Astrocyte of the spinal cord (primary cell): Measurements from ENCODE around the gene WDR12.
"Not testable (repeated sequence)": the region's sequence is repeated elsewhere in the genome, so short reads cannot be mapped to it uniquely, and the experiment has no call there.

Experiments used
- DNase-seq: peaks from one replicate; pipeline ENCODE4 v3.0.0; 2011; ENCODE audit warnings: low read depth, low spot score
- H3K4me3 ChIP-seq: 2 replicates; pipeline ENCODE4 v1.5.1; 2011; ENCODE audit warnings: low read depth, mild to moderate bottlenecking, low read length, moderate library complexity
- in situ Hi-C: cut with HindIII; loops from 2 replicates; pipeline ENCODE4 v1.10.0; 2017; ENCODE audit warnings: low sequenced_read_pairs
- TF ChIP-seq, protein P1 (sequence below): IDR thresholded peaks from 2 replicates; pipeline ENCODE4 v1.5.1; 2012; ENCODE audit warnings: low read depth, mild to moderate bottlenecking, low read length, inconsistent platforms

WDR12 gene

DNA sequence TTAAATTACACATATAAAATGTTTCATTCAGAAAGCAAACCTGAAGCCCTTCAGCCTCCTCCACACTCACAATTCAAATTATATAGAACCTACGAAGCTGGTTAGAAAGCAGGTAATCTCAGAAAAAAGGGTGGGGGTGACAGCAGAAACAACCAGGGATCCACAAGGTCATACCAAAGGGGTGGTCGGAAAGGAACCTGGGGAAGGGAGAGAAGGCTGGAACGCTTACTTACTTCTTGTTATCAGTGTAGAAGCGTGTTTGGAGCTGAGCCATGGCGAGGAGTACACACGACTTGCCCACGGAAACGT lies 316 bp downstream of the WDR12 start:
- TF ChIP-seq, protein P1, sequence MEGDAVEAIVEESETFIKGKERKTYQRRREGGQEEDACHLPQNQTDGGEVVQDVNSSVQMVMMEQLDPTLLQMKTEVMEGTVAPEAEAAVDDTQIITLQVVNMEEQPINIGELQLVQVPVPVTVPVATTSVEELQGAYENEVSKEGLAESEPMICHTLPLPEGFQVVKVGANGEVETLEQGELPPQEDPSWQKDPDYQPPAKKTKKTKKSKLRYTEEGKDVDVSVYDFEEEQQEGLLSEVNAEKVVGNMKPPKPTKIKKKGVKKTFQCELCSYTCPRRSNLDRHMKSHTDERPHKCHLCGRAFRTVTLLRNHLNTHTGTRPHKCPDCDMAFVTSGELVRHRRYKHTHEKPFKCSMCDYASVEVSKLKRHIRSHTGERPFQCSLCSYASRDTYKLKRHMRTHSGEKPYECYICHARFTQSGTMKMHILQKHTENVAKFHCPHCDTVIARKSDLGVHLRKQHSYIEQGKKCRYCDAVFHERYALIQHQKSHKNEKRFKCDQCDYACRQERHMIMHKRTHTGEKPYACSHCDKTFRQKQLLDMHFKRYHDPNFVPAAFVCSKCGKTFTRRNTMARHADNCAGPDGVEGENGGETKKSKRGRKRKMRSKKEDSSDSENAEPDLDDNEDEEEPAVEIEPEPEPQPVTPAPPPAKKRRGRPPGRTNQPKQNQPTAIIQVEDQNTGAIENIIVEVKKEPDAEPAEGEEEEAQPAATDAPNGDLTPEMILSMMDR, result no peak
- in situ Hi-C loops, result no loop called here
- DNase-seq, result no peak
- H3K4me3 ChIP-seq, result peak overlapping the region; percentile 90

DNA sequence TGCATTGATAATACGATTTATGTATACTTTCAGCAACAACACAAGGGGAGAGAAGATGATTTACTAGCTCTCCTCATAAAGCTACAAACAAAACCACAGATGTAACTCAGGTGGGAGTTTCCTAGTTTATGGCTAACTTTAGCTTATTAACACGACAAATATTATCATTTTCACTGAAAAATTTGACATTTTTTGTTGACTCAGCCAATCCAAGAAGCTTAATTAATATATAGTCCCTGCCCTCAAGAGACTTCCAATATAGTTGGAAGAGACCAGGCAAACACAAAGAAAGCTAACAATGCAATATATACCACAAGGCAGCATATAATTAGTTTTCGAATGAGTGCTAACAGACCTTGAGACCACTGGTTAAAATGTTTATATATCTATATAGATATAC lies 775 bp downstream of the WDR12 start:
- H3K4me3 ChIP-seq, result peak overlapping the region; percentile 90
- TF ChIP-seq, protein P1, result no peak
- no peak for DNase-seq
- in situ Hi-C loops, result no loop called here

DNA sequence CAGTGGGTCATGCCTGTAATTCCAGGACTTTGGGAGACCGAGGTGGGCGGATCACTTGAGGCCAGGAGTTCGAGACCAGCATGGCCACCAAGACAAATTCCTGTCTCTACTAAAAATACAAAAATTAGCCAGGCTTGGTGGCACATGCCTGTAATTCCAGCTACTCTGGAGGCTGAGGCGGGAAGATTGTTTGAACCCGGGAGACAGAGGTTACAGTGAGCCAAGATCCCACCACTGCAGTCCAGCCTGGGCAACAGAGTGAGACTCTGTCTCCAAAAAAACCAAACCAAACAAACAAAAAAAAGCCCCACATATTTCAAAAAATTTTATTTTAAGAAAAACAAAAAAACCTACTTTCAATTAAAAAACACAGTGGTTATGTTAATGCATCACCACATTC lies 1.2 kb downstream of the WDR12 start:
- H3K4me3 ChIP-seq, result peak overlapping the region; percentile 90
- in situ Hi-C loops, DNase-seq: not testable (repeated sequence)

DNA sequence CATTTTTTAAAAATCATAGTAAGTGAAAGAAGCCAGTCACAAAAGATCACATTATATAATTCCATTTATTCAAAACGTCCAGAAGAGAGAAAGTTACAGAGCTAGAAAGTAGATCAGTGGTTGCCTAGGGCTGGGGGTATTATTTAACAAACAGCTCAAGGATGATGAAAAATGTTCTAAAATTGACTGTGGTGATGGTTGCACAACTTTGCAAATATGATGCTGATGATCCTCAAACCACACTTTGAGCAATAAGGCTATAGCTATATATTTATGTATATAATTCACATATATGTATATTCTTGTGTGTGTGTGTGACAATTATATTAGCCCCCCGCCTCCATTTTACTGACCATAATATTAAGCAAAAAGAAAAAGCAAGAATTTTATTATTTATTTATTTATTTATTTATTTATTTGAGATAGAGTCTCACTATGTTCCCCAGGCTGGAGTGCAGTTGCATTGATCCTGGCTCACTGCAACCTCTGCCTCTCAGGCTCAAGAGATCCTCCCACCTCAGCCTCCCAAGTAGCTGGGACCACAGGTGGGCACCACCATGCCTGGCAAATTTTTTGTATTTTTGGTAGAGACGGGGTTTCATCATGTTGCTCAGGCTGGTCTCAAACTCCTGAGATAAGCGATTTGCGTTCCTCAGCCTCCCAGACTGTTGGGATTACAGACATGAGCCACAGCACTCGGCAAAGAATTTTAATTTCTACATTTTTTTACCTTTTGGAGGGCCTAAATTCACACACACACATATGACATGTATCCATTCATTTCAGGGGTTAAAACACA lies 1.9 kb downstream of the WDR12 start:
- DNase-seq, result no peak
- in situ Hi-C loops, result no loop called here
- H3K4me3 ChIP-seq, result no peak overlapping the region
- TF ChIP-seq, protein P1, result no peak

DNA sequence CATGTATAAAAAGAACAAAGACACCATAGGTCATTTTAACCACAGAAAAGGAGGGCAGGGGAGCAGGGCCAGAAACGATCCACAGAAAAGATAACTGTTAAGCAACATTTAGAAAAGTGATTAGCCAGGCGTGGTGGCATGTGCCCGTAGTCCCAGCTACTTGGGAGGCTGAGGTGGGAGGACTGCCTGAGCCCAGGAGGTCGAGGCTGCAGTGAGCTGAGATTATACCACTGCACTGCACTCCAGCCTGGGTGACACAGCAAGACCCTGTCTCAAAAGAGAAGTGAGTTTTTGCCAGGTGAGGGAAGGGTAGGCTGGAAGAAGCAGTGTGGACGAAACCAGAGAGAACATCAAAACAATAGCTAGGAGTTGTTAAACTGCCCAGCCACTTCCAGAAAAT lies 3.3 kb downstream of the WDR12 start:
- in situ Hi-C loops, result no loop called here
- TF ChIP-seq, protein P1, result no peak
- no peak overlapping the region for H3K4me3 ChIP-seq
- no peak for DNase-seq

DNA sequence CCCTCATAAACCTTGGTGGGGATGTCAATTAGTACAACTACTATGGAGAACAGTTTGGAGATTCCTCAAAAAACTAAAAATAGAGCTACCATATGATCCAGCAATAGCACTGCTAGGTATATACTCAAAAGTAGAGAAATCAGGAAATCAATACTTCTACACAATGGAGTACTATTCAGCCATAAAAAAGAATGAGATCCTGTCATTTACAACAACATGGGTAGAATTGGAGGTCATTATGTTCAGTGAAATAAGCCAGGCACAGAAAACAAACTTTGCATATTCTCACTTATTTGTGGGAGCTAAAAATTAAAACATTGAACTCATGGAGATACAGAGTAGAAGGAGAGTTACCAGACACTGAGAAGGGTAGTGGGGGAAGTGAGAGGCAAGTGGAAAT lies 6.0 kb downstream of the WDR12 start:
- H3K4me3 ChIP-seq, in situ Hi-C loops, DNase-seq: not testable (repeated sequence)

DNA sequence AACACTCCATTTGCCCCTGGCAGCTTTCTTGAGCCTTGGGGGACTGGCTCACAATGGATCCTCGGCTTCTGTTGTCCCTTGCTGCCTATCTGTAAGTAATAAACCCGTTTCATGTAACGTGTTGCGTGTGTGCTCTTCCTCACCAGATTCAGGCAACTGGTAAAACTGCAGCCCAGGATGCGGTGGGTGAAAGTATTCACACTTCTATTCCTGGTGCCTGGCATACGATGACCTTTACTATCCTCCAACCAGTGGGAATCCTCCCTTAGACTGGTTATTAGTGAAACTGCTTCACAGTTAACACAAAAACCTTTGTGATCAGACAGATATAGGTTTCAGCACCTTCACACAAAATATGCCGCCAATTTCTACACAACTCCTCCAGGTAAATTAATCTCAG lies 26.3 kb downstream of the WDR12 start:
- in situ Hi-C loops, result no loop called here

More for the DNA sequence above, 26.3 kb downstream of the WDR12 start:
- DNase-seq, result no peak
- no peak overlapping the region for H3K4me3 ChIP-seq
- TF ChIP-seq, protein P1, result no peak
